Adrenal gland (tissue), 12 donors: ENCODE data around the gene PNPLA2. TPM values are rescaled to one million over a fixed set of nuclear protein-coding genes. Genes with fewer than 3 reads are reported as not detected.
A peak's percentile ranks its signal among the peaks of the same experiment; 100 is the strongest.

Experiments used
- DNase-seq, 7 donors: peaks; one replicate each; pipeline ENCODE4 v3.0.0-alpha.2; 2019 to 2020
- H3K27ac ChIP-seq, 5 donors: fragments of 200-600 bp; sonication (generic) in 4 of 5; 1 replicate in 3 of 5; 2 replicates in 2 of 5; pipeline versions ENCODE4 v1.5.1 to v1.8.0; 2016 to 2020; ENCODE audit warnings: mild to moderate bottlenecking in 1 of 5
- H3K27me3 ChIP-seq: fragments of 200-600 bp; 2 replicates; pipeline ENCODE4 v1.8.0; 2021
- H3K36me3 ChIP-seq, 2 donors: fragments of 200-600 bp; replicated peaks in 1 of 2; 1 replicate in 1 of 2; 2 replicates in 1 of 2; pipeline versions ENCODE4 v1.5.1 to v1.8.0; 2018 to 2022
- H3K4me1 ChIP-seq, 2 donors: fragments of 200-600 bp; replicated peaks in 1 of 2; 1 replicate in 1 of 2; 2 replicates in 1 of 2; pipeline versions ENCODE4 v1.5.1 to v1.8.0; 2018 to 2021
- H3K4me3 ChIP-seq, 4 donors: fragments of 200-600 bp; sonication (generic) in 3 of 4; one replicate each; pipeline ENCODE4 v1.5.1; 2016 to 2018
- H3K9me3 ChIP-seq, 3 donors: fragments of 200-600 bp; sonication (generic) in 1 of 3; replicated peaks in 1 of 3; 1 replicate in 2 of 3; 2 replicates in 1 of 3; pipeline versions ENCODE4 v1.5.1 to v1.8.0; 2016 to 2021
- CTCF ChIP-seq, 6 experiments: fragments of 450-650 bp in 4 of 6; fragments of 200-600 bp in 2 of 6; sonication (generic) in 1 of 6; IDR thresholded peaks; 1 replicate in 5 of 6; 2 replicates in 1 of 6; pipeline versions ENCODE4 v1.5.1 to v1.8.0; 2016 to 2021; ENCODE audit warnings: antibody characterized with exemption in 6 of 6, mild to moderate bottlenecking in 2 of 6, moderate library complexity in 1 of 6
- POLR2A ChIP-seq, 2 donors: fragments of 450-650 bp; IDR thresholded peaks; one replicate each; pipeline ENCODE4 v1.6.1; 2017; ENCODE audit warnings: antibody characterized with exemption in 2 of 2, mild to moderate bottlenecking in 2 of 2, moderate library complexity in 1 of 2
- WGBS, 4 donors: extraction: QIAGEN DNeasy Blood & Tissue Kit in 2 of 4; methylation state at CpG; one replicate each; pipeline versions ENCODE4 v1.1.5 to v1.1.7; 2013 to 2017; 5-methylcytosine and 5-hydroxymethylcytosine counted together
- intact Hi-C, 2 donors: fragments of 100-400 bp; cut with DNase I; formaldehyde crosslinking; loops; one replicate each; pipeline versions ENCODE4 v1.14.1 to v1.15.0; 2022 to 2023
- polyA plus RNA-seq, 3 donors: library from polyadenylated mRNA; stranded (reverse); fragments of 200-250 nt in 2 of 3; fragments of 350-450 nt in 1 of 3; fragmentation: Illumina TruSeq in 1 of 3; extraction: RNeasy Lipid Tissue Mini Kit (QIAGEN cat#74804) in 1 of 3; gene quantifications; one replicate each; pipeline ENCODE4 v1.2.3, GENCODE V29; 2013 to 2014
- total RNA-seq, 9 donors: library from RNA; depleted of rRNA in 4 of 9; stranded (reverse); fragments of >200 nt in 4 of 9; fragments of 120-200 nt in 1 of 9; fragmentation: NEBNext Ultra II Directional in 1 of 9; extraction: Animal tissue kit (Norgen Biotek cat#: 25700) in 1 of 9; gene quantifications; one replicate each; pipeline versions ENCODE4 v1.1.0 to v1.2.4, GENCODE V29; 2013 to 2023
- donor health status: healthy with polysubstance abuse.
- donor health status: Bipolar disorder and iron deficiency.
- donor health status: DM: yes; HTN: yes; CAD: no.
- donor health status: DM: no; HTN: no; CAD: no.
- donor health status: DM: no; HTN: no; CAD: no.
- donor health status: DM: yes; HTN: yes; CAD: no.

Gene PNPLA2
- total and polyA plus RNA-seq, 12 donors = 24.1 to 403 (median 124) TPM

GRCh38 chr11:859394-860131 lies 40.8 kb downstream of the PNPLA2 start:
- TF ChIP-seq POLR2A (IDR thresholded peaks at IDR 0.05) (no peak), CTCF (IDR thresholded peaks at IDR 0.05) (no peak)
- Histone ChIP-seq H3K27me3 (no peaks in the 10 kb centered on the region), H3K4me1 (peaks cover 0 to 19% of the 10 kb centered on the region in 2 donors), H3K4me3 (no peak overlapping the region), H3K9me3 (no peaks in the 10 kb centered on the region), H3K27ac (peak overlapping the region in 2 of 5 donors; percentile 41 to 59), H3K36me3 (no peaks in the 10 kb centered on the region)
- intact Hi-C loops = loop anchor here in 1 of 2 donors (5.0 kb wide), 1 partner anchor 193 kb away; no protein-coding TSS in a partner anchor
- DNase-seq = peak in 6 of 7 donors; percentile 76 to 90 (median 84)
- WGBS, 4 donors = 18 to 55% (median 38%) methylated on average over 4 to 30 of the region's 31 CpGs

- TF ChIP-seq POLR2A (IDR thresholded peaks at IDR 0.05) (no peak), CTCF (IDR thresholded peaks at IDR 0.05) (no peak)
- Histone ChIP-seq H3K4me1 (peaks cover 0 to 19% of the 10 kb centered on the region in 2 donors), H3K27ac (peak overlapping the region in 2 of 5 donors; percentile 41 to 59), H3K27me3 (no peaks in the 10 kb centered on the region), H3K4me3 (no peak overlapping the region), H3K9me3 (no peaks in the 10 kb centered on the region), H3K36me3 (no peaks in the 10 kb centered on the region)
- intact Hi-C loops = loop anchor here in 1 of 2 donors (5.0 kb wide), 1 partner anchor 192 kb away; no protein-coding TSS in a partner anchor
- no peak for DNase-seq
- WGBS, 4 donors = 76 to 89% (median 78%) methylated on average over 9 to 21 of the region's 21 CpGs
Measured at GRCh38 chr11:860234-861104, 41.8 kb downstream of the PNPLA2 start.

- peak in 1 of 7 donors; percentile 30 for DNase-seq
- intact Hi-C loops = loop anchor here in 1 of 2 donors (5.0 kb wide), 1 partner anchor 191 kb away; no protein-coding TSS in a partner anchor
- Histone ChIP-seq H3K36me3 (no peaks in the 10 kb centered on the region), H3K9me3 (no peaks in the 10 kb centered on the region), H3K4me3 (no peak overlapping the region), H3K27ac (no peak overlapping the region), H3K4me1 (peaks cover 0 to 19% of the 10 kb centered on the region in 2 donors), H3K27me3 (no peaks in the 10 kb centered on the region)
- WGBS, 4 donors = 85 to 92% (median 88%) methylated on average over 5 to 14 of the region's 14 CpGs
- TF ChIP-seq POLR2A (IDR thresholded peaks at IDR 0.05) = no peak
- no peak for TF ChIP-seq CTCF (IDR thresholded peaks at IDR 0.05)
Measured at GRCh38 chr11:861105-861479, 42.4 kb downstream of the PNPLA2 start.
